IMR-90 (cell line): ENCODE results near the gene CDH13. TPM values are rescaled to one million over a fixed set of nuclear protein-coding genes. Genes with fewer than 3 reads are reported as not detected.

Experiments
- ATAC-seq: fragments of 200-7000 bp; cut with Tn5 transposase; 2 replicates; pipeline ENCODE4 v1.9.1; 2020; ENCODE audit warnings: low read depth, mild to moderate bottlenecking, moderate library complexity
- BruUV-seq: library from RNA; stranded (reverse); fragments of 400-500 nt; replicated peaks from 2 replicates; lab custom pipeline; 2021; lab: Mats Ljungman, UMichigan
- CTCF ChIA-PET: fragments of 300-600 bp; formaldehyde crosslinking; extraction: SDS; loops from one replicate; lab custom pipeline; 2021; ENCODE audit warnings: antibody characterized with exemption; lab: Yijun Ruan, JAX
- POLR2A ChIA-PET: fragments of 300-600 bp; sonication (Branson Sonifier 250); formaldehyde crosslinking; loops from one replicate; lab custom pipeline; 2022; ENCODE audit warnings: antibody characterized with exemption; ENCODE audit not compliant: unreplicated experiment; lab: Charles Lee
- DNase-seq: peaks from one replicate; pipeline ENCODE4 v3.0.0; 2013
- H2AFZ ChIP-seq: replicated peaks from 2 replicates; pipeline ENCODE3; 2013; ENCODE audit warnings: low read length, mild to moderate bottlenecking; ENCODE audit not compliant: poor library complexity
- H2AK5ac ChIP-seq: 2 replicates; pipeline ENCODE4 v1.6.1; 2013; ENCODE audit warnings: low read depth, low read length, inconsistent platforms
- H2AK9ac ChIP-seq: replicated peaks from 2 replicates; pipeline ENCODE3; 2013; ENCODE audit warnings: mild to moderate bottlenecking, low read depth, low read length, moderate library complexity; ENCODE audit not compliant: poor library complexity
- H2BK120ac ChIP-seq: 2 replicates; pipeline ENCODE4 v1.6.1; 2013; ENCODE audit warnings: low read depth, low read length, inconsistent platforms
- H2BK15ac ChIP-seq: 3 replicates; pipeline ENCODE4 v1.6.1; 2013; ENCODE audit warnings: low read depth, low read length, inconsistent platforms
- H2BK20ac ChIP-seq: 2 replicates; pipeline ENCODE4 v1.6.1; 2013; ENCODE audit warnings: low read depth, mild to moderate bottlenecking, inconsistent platforms, low read length, moderate library complexity
- H2BK5ac ChIP-seq: 2 replicates; pipeline ENCODE4 v1.6.1; 2013; ENCODE audit warnings: mild to moderate bottlenecking, low read depth, low read length, inconsistent platforms; ENCODE audit not compliant: poor library complexity, severe bottlenecking
- H3K14ac ChIP-seq: replicated peaks from 2 replicates; pipeline ENCODE4 v1.6.1; 2013; ENCODE audit warnings: low read depth, low read length, inconsistent platforms
- H3K18ac ChIP-seq: 2 replicates; pipeline ENCODE4 v1.6.1; 2013; ENCODE audit warnings: low read depth, low read length, control low read depth
- H3K23ac ChIP-seq: 2 replicates; pipeline ENCODE4 v1.6.1; 2013; ENCODE audit warnings: low read depth, low read length, inconsistent platforms
- H3K27ac ChIP-seq: 2 replicates; pipeline ENCODE4 v1.5.1; 2013; ENCODE audit warnings: mild to moderate bottlenecking, control low read depth, low read length; ENCODE audit not compliant: insufficient read depth
- H3K27me3 ChIP-seq: 2 replicates; pipeline ENCODE4 v1.6.1; 2013; ENCODE audit warnings: low read length; ENCODE audit not compliant: control insufficient read depth, insufficient read depth
- H3K36me3 ChIP-seq: 2 replicates; pipeline ENCODE4 v1.6.1; 2013; ENCODE audit warnings: low read length, mixed read lengths; ENCODE audit not compliant: control insufficient read depth, insufficient read depth
- H3K4ac ChIP-seq: 2 replicates; pipeline ENCODE4 v1.6.1; 2013; ENCODE audit warnings: low read depth, low read length, inconsistent platforms
- H3K4me1 ChIP-seq: 2 replicates; pipeline ENCODE4 v1.6.1; 2013; ENCODE audit warnings: low read length, mixed read lengths; ENCODE audit not compliant: control insufficient read depth, insufficient read depth
- H3K4me2 ChIP-seq: 2 replicates; pipeline ENCODE4 v1.6.1; 2013; ENCODE audit warnings: low read depth, mild to moderate bottlenecking, control low read depth, low read length, moderate library complexity
- H3K4me3 ChIP-seq: 2 replicates; pipeline ENCODE4 v1.5.1; 2013; ENCODE audit warnings: low read depth, mild to moderate bottlenecking, control low read depth, low read length, moderate library complexity; ENCODE audit not compliant: insufficient read depth
- H3K56ac ChIP-seq: 2 replicates; pipeline ENCODE4 v1.6.1; 2013; ENCODE audit warnings: low read length, inconsistent platforms; ENCODE audit not compliant: insufficient read depth; ENCODE audit errors: extremely low read depth
- H3K79me1 ChIP-seq, 2 experiments: 2 replicates each; pipeline ENCODE4 v1.6.1; 2013; ENCODE audit warnings: low read length in 2 of 2, inconsistent platforms in 1 of 2, low read depth in 1 of 2
- H3K9ac ChIP-seq: 2 replicates; pipeline ENCODE4 v1.6.1; 2013; ENCODE audit warnings: low read depth, low read length, control low read depth
- H3K9me1 ChIP-seq: 2 replicates; pipeline ENCODE4 v1.6.1; 2013; ENCODE audit warnings: low read length, inconsistent platforms; ENCODE audit not compliant: insufficient read depth
- H3K9me3 ChIP-seq: 2 replicates; pipeline ENCODE4 v1.6.1; 2013; ENCODE audit warnings: low read length; ENCODE audit not compliant: control insufficient read depth, insufficient read depth
- H4K20me1 ChIP-seq: 2 replicates; pipeline ENCODE4 v1.6.1; 2013; ENCODE audit warnings: low read length, inconsistent platforms; ENCODE audit not compliant: insufficient read depth
- H4K5ac ChIP-seq: 2 replicates; pipeline ENCODE4 v1.6.1; 2013; ENCODE audit warnings: mild to moderate bottlenecking, low read depth, low read length, control low read depth
- H4K8ac ChIP-seq, 2 experiments: 2 replicates each; pipeline ENCODE4 v1.6.1; 2013; ENCODE audit warnings: low read depth in 2 of 2, low read length in 2 of 2, control low read depth in 1 of 2, inconsistent platforms in 1 of 2
- H4K91ac ChIP-seq: 2 replicates; pipeline ENCODE4 v1.6.1; 2013; ENCODE audit warnings: low read depth, low read length, inconsistent platforms; ENCODE audit not compliant: insufficient read depth
- BHLHE40 ChIP-seq: fragments of 150-350 bp; IDR thresholded peaks from 2 replicates; pipeline ENCODE4 v1.6.1; 2016; ENCODE audit warnings: mild to moderate bottlenecking, low read depth, low read length
- CEBPB ChIP-seq: IDR thresholded peaks from 2 replicates; pipeline ENCODE4 v1.6.1; 2012; ENCODE audit warnings: low read depth, low read length, improper control_type of control experiment
- CHD1 ChIP-seq: IDR thresholded peaks from 2 replicates; pipeline ENCODE4 v1.6.1; 2012; ENCODE audit warnings: low read depth, low read length, improper control_type of control experiment
- FOS ChIP-seq: fragments of 150-350 bp; IDR thresholded peaks from 2 replicates; pipeline ENCODE4 v1.6.1; 2016; ENCODE audit warnings: low read depth, low read length
- MAFK ChIP-seq: IDR thresholded peaks from 2 replicates; pipeline ENCODE4 v1.6.1; 2012; ENCODE audit warnings: low read depth, low read length, improper control_type of control experiment
- MAZ ChIP-seq: IDR thresholded peaks from 2 replicates; pipeline ENCODE4 v1.6.1; 2012; ENCODE audit warnings: low read depth, mild to moderate bottlenecking, low read length, improper control_type of control experiment, moderate library complexity, borderline replicate concordance
- MXI1 ChIP-seq: IDR thresholded peaks from 2 replicates; pipeline ENCODE4 v1.6.1; 2012; ENCODE audit warnings: low read depth, mild to moderate bottlenecking, low read length, moderate library complexity, borderline replicate concordance
- NFE2L2 ChIP-seq: fragments of 150-350 bp; IDR thresholded peaks from 2 replicates; pipeline ENCODE4 v1.6.1; 2016; ENCODE audit warnings: low read depth, mild to moderate bottlenecking, low read length
- POLR2A ChIP-seq: IDR thresholded peaks from 2 replicates; pipeline ENCODE4 v1.6.1; 2012; ENCODE audit warnings: mild to moderate bottlenecking, low read depth, low read length
- RAD21 ChIP-seq: IDR thresholded peaks from 2 replicates; pipeline ENCODE4 v1.6.1; 2012; ENCODE audit warnings: low read length, improper control_type of control experiment
- RCOR1 ChIP-seq: IDR thresholded peaks from 2 replicates; pipeline ENCODE4 v1.6.1; 2012; ENCODE audit warnings: mild to moderate bottlenecking, low read length, improper control_type of control experiment; ENCODE audit not compliant: insufficient replicate concordance
- RFX5 ChIP-seq: IDR thresholded peaks from 2 replicates; pipeline ENCODE4 v1.8.0; 2012; ENCODE audit warnings: low read depth, mild to moderate bottlenecking, low read length, moderate library complexity
- SMC3 ChIP-seq: fragments of 150-350 bp; IDR thresholded peaks from 2 replicates; pipeline ENCODE4 v1.6.1; 2016; ENCODE audit warnings: low read depth, mild to moderate bottlenecking, antibody characterized with exemption, low read length, moderate library complexity
- WGBS, 2 experiments: methylation state at CpG; one replicate each; pipeline versions ENCODE4 v1.1.5 to v1.1.7; 2013; ENCODE audit warnings: missing lambda C conversion rate in 2 of 2; ENCODE audit not compliant: insufficient read length in 1 of 2; ENCODE audit errors: extremely low coverage in 2 of 2; 5-methylcytosine and 5-hydroxymethylcytosine counted together
- dilution Hi-C: fragments of 300-500 bp; cut with HindIII; formaldehyde crosslinking; loops from one replicate; pipeline ENCODE4 v1.14.3; 2018; ENCODE audit warnings: low sequenced_read_pairs; ENCODE audit not compliant: unreplicated experiment
- in situ Hi-C: fragments of 300-500 bp; cut with MboI; formaldehyde crosslinking; loops from 3 replicates; pipeline ENCODE4 v1.14.3; 2019; ENCODE audit warnings: low sequenced_read_pairs, inconsistent platforms, mixed read lengths
- intact Hi-C: fragments of 100-400 bp; cut with micrococcal nuclease; formaldehyde crosslinking; loops from 2 replicates; pipeline ENCODE4 v1.10.0; 2022
- polyA plus RNA-seq, 3 experiments: library from polyadenylated mRNA; depleted of rRNA; stranded (reverse); fragments of >200 nt; gene quantifications; 2 replicates each; pipeline ENCODE4 v1.2.3, GENCODE V29; 2012; ENCODE audit warnings: low replicate concordance in 1 of 3
- total RNA-seq: library from RNA; depleted of rRNA; stranded (reverse); fragments of >200 nt; gene quantifications from 2 replicates; pipeline ENCODE4 v1.2.3, GENCODE V29; 2012
- TF ChIP-seq, protein P1 (sequence below): conservative IDR thresholded peaks from 2 replicates; pipeline ENCODE4 v1.5.1; 2012; ENCODE audit warnings: mild to moderate bottlenecking, low read depth, low read length, improper control_type of control experiment
- TF ChIP-seq, protein P2 (sequence below): fragments of 150-350 bp; IDR thresholded peaks from 2 replicates; pipeline ENCODE4 v1.6.1; 2016; ENCODE audit warnings: low read depth, mild to moderate bottlenecking, low read length, moderate library complexity, borderline replicate concordance
- TF ChIP-seq, protein P3 (sequence below): fragments of 150-350 bp; IDR thresholded peaks from 2 replicates; pipeline ENCODE4 v1.6.1; 2017; ENCODE audit warnings: mild to moderate bottlenecking, antibody characterized with exemption, low read length, low read depth

CDH13 gene
- total and polyA plus RNA-seq, 2 of the 4 experiments (the other 2 are of a cell fraction), result 61.6 to 74.7 TPM

DNA sequence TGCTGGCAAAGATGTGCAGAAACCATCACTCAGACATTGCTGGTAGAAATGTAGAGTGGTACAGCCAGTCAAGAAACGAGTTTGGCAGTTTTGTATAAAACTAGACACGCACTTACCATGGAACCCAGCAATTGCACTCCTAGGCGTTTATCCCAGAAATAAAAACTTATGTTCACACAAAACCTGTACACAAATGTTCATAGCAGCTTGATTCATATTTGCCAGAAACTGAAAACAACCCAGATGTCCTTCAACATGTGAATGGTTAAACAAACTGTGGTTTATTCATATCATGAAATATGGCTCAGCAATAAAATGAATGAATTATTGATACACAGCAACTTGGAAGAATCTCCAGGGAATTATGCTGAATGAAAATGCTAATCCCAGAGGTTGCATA lies 570.0 kb downstream of the CDH13 start:
- H3K27me3 ChIP-seq, result no peaks in the 10 kb centered on the region; the same call in 1 of the 2 replicates
- ATAC-seq (no peak), DNase-seq (no peak)
- H3K23ac ChIP-seq, result no peak overlapping the region
- intact Hi-C loops (no loop called here), dilution Hi-C loops (no loop called here), in situ Hi-C loops (no loop called here)
- 0 out of 4 replicates have a peak, but pooled peaks cover 0 to 3% of the 10 kb centered on the region in 2 experiments for H3K79me1 ChIP-seq
- no peak overlapping the region for H3K4me3 ChIP-seq
- CTCF ChIA-PET, result no interaction called here
- H2AK9ac ChIP-seq, result no peak overlapping the region
- TF ChIP-seq, protein P1, sequence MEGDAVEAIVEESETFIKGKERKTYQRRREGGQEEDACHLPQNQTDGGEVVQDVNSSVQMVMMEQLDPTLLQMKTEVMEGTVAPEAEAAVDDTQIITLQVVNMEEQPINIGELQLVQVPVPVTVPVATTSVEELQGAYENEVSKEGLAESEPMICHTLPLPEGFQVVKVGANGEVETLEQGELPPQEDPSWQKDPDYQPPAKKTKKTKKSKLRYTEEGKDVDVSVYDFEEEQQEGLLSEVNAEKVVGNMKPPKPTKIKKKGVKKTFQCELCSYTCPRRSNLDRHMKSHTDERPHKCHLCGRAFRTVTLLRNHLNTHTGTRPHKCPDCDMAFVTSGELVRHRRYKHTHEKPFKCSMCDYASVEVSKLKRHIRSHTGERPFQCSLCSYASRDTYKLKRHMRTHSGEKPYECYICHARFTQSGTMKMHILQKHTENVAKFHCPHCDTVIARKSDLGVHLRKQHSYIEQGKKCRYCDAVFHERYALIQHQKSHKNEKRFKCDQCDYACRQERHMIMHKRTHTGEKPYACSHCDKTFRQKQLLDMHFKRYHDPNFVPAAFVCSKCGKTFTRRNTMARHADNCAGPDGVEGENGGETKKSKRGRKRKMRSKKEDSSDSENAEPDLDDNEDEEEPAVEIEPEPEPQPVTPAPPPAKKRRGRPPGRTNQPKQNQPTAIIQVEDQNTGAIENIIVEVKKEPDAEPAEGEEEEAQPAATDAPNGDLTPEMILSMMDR, result no peak
- no peak for TF ChIP-seq MXI1
- TF ChIP-seq, protein P2, sequence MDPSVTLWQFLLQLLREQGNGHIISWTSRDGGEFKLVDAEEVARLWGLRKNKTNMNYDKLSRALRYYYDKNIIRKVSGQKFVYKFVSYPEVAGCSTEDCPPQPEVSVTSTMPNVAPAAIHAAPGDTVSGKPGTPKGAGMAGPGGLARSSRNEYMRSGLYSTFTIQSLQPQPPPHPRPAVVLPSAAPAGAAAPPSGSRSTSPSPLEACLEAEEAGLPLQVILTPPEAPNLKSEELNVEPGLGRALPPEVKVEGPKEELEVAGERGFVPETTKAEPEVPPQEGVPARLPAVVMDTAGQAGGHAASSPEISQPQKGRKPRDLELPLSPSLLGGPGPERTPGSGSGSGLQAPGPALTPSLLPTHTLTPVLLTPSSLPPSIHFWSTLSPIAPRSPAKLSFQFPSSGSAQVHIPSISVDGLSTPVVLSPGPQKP, result no peak
- no peak for TF ChIP-seq POLR2A
- TF ChIP-seq, protein P3, sequence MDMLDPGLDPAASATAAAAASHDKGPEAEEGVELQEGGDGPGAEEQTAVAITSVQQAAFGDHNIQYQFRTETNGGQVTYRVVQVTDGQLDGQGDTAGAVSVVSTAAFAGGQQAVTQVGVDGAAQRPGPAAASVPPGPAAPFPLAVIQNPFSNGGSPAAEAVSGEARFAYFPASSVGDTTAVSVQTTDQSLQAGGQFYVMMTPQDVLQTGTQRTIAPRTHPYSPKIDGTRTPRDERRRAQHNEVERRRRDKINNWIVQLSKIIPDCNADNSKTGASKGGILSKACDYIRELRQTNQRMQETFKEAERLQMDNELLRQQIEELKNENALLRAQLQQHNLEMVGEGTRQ, result no peak
- no peak for TF ChIP-seq BHLHE40
- no peak for TF ChIP-seq MAFK
- no peak for TF ChIP-seq RCOR1
- TF ChIP-seq SMC3, result no peak
- TF ChIP-seq NFE2L2, result no peak
- no peak for TF ChIP-seq RAD21
- no peak for TF ChIP-seq FOS
- TF ChIP-seq RFX5, result no peak
- TF ChIP-seq CHD1, result no peak
- no peak for TF ChIP-seq CEBPB
- no peak for TF ChIP-seq MAZ
- no peak overlapping the region for H3K14ac ChIP-seq
- no peak overlapping the region for H3K56ac ChIP-seq
- no peaks in the 10 kb centered on the region for H3K36me3 ChIP-seq
- no peak overlapping the region for H4K5ac ChIP-seq
- POLR2A ChIA-PET, result no interaction called here
- H3K27ac ChIP-seq, result no peak overlapping the region
- no peak overlapping the region for H2BK5ac ChIP-seq
- H4K8ac ChIP-seq, result no peak overlapping the region
- no peaks in the 10 kb centered on the region for H3K9me1 ChIP-seq
- WGBS, 2 experiments, result 100% methylated on average over 1 of the region's 3 CpGs; no CpG with 5 or more reads in 1 of the 2 experiments
- no peaks in the 10 kb centered on the region for H3K4me1 ChIP-seq
- no peak overlapping the region for H3K4ac ChIP-seq
- H2AFZ ChIP-seq, result no peak overlapping the region
- H2BK120ac ChIP-seq, result no peak overlapping the region
- H2BK20ac ChIP-seq, result no peak overlapping the region
- no peaks in the 10 kb centered on the region for H4K20me1 ChIP-seq
- H4K91ac ChIP-seq, result no peak overlapping the region
- no peak overlapping the region for H2BK15ac ChIP-seq
- no peak overlapping the region for H3K18ac ChIP-seq
- no peak overlapping the region for H2AK5ac ChIP-seq
- no peaks in the 10 kb centered on the region for H3K9me3 ChIP-seq
- no peak overlapping the region for H3K9ac ChIP-seq
- no TSS peak for BruUV-seq
- H3K4me2 ChIP-seq, result no peak overlapping the region
